Measurements from ENCODE around the gene CD164L2.

DNA sequence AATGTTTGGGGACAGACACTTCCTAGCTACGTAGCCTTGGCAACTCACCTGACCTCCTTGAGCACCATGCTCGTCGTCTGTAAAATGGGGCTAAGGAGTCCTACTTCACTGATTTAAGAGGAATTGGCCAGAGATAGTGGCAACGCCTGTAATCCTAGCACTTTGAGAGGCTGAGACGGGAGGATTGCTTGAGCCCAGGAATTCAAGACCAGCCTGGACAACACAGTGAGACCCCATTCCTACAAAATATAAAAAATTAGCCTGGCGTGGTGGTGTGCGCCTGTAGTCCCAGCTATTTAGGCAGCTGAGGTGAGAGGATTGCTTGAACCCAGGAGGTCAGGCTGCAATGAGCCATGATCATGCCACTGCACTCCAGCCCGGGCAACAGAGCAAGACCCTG is 36.8 kb downstream of the CD164L2 start:
- TF ChIP-seq, protein P1, sequence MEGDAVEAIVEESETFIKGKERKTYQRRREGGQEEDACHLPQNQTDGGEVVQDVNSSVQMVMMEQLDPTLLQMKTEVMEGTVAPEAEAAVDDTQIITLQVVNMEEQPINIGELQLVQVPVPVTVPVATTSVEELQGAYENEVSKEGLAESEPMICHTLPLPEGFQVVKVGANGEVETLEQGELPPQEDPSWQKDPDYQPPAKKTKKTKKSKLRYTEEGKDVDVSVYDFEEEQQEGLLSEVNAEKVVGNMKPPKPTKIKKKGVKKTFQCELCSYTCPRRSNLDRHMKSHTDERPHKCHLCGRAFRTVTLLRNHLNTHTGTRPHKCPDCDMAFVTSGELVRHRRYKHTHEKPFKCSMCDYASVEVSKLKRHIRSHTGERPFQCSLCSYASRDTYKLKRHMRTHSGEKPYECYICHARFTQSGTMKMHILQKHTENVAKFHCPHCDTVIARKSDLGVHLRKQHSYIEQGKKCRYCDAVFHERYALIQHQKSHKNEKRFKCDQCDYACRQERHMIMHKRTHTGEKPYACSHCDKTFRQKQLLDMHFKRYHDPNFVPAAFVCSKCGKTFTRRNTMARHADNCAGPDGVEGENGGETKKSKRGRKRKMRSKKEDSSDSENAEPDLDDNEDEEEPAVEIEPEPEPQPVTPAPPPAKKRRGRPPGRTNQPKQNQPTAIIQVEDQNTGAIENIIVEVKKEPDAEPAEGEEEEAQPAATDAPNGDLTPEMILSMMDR (IDR thresholded peaks at IDR 0.05), result no peak
- no peak for TF ChIP-seq POLR2A (IDR thresholded peaks at IDR 0.05)

All from thyroid gland (tissue), 4 donors.